Ovary (tissue), 3 donors: Measurements from ENCODE around the gene NUB1.

Experiments
- CTCF ChIP-seq, 3 donors: fragments of 450-650 bp in 2 of 3; fragments of 200-600 bp in 1 of 3; IDR thresholded peaks; one replicate each; pipeline versions ENCODE4 v1.5.1 to v1.8.0; 2016 to 2022; ENCODE audit warnings: antibody characterized with exemption in 3 of 3, mild to moderate bottlenecking in 1 of 3
- EP300 ChIP-seq: sonication (generic); formaldehyde crosslinking; IDR thresholded peaks from one replicate; pipeline ENCODE4 v1.6.1; 2017; ENCODE audit warnings: antibody characterized with exemption
- POLR2A ChIP-seq: fragments of 450-650 bp; IDR thresholded peaks from one replicate; pipeline ENCODE4 v1.6.1; 2017; ENCODE audit warnings: antibody characterized with exemption, mild to moderate bottlenecking, moderate library complexity
- donor health status: DM: no; HTN: no; CAD: no.

DNA sequence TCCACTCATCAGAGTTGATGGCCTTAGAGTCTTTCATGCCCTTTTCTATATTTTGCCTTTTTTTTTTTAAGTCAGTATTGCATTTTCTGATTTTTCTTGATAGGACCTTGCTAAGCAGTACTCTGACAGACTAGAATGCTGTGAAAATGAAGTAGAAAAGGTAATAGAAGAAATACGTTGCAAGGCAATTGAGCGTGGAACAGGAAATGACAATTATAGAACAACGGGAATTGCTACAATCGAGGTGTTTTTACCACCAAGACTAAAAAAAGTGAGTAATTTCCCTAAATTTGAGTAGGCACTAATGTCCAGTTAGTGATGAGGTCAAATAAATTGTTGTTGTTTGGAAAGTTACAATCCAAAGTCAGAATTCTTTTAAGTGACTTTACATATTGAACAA lies 7.4 kb downstream of the NUB1 start:
- TF ChIP-seq EP300 (no peak), CTCF (IDR thresholded peaks at IDR 0.05) (no peak), POLR2A (no peak)
